ENCODE measurements around the gene MED10.

DNA sequence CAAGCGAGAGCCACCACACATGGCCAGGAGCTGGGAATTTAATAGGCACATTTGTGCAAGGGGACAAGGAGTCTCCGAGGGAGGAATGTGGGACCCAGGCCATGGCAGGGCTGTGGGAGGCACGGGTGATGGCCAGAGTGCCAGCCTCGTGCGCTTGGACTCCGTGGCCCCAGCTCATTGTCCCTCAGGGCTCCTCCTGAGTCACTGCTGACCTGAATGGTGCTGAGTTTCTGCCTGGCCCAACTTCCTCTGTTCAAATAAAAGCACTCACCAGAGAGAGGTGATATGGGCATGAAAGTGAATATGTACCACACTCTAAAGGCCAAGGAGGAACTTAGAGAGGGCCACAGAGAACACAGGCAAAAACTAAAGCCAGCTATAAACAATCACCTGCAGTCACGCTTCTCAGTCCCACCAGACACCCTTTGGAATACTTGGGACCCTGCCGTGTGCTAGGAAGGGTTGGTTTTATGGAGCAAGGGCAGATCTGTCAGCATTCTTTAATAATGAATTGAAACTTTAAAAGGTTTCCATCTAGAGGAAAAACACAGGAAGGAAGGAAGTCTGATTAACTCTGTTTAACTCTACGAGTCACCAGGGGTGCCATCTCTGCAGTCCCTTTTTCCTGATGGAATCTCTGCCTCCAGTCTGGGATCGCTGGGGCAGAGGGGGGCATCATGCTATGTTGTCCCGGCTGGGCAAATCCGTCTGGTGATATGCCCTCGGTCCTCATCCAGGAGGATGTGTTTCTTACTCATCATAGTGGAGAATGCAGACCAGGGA, 45.2 kb upstream of the MED10 start:
- TF ChIP-seq POLR2AphosphoS5 (IDR thresholded peaks at IDR 0.05; ENCODE audit: low read depth, low read length) (no peak), REST (IDR thresholded peaks at IDR 0.05; ENCODE audit: insufficient read depth in 1 of 2, low read depth in 2 of 2, low read length in 1 of 2) (no peak)
